GM21528 (cell line): ENCODE data around the gene NGDN.
"Not testable (repeated sequence)": the region's sequence is repeated elsewhere in the genome, so short reads cannot be mapped to it uniquely, and the experiment has no call there.

Experiments used
- ATAC-seq: cut with Tn5 transposase; IDR thresholded peaks from one replicate; pipeline ENCODE4 v1.9.1; 2021; ENCODE audit warnings: mild to moderate bottlenecking, moderate library complexity; ENCODE audit not compliant: unreplicated experiment, low FRiP score

Gene NGDN

GRCh38 chr14:23438101-23438971 lies 31.2 kb upstream of the NGDN start:
- ATAC-seq, result no peak

GRCh38 chr14:23439107-23439835 lies 30.2 kb upstream of the NGDN start:
- no peak for ATAC-seq

GRCh38 chr14:23441076-23441475 lies 28.4 kb upstream of the NGDN start:
- ATAC-seq, result no peak

GRCh38 chr14:23442721-23443356 lies 26.7 kb upstream of the NGDN start:
- ATAC-seq, result no peak

- ATAC-seq, result no peak
These were observed 26.1 kb upstream of the NGDN start for GRCh38 chr14:23443411-23443812.

- ATAC-seq, result no peak
These were observed 25.6 kb upstream of the NGDN start for GRCh38 chr14:23443881-23444280.

- ATAC-seq, result no peak
These were observed 25.2 kb upstream of the NGDN start for GRCh38 chr14:23444314-23444713.

- ATAC-seq, result no peak
These were observed 23.7 kb upstream of the NGDN start for GRCh38 chr14:23445773-23446172.

GRCh38 chr14:23446291-23446851 lies 23.1 kb upstream of the NGDN start:
- ATAC-seq, result no peak

GRCh38 chr14:23447361-23448350 lies 21.8 kb upstream of the NGDN start:
- no peak for ATAC-seq

GRCh38 chr14:23449314-23449713 lies 20.2 kb upstream of the NGDN start:
- ATAC-seq, result no peak

- no peak for ATAC-seq
These were observed 19.1 kb upstream of the NGDN start for GRCh38 chr14:23450379-23450778.

GRCh38 chr14:23452237-23452636 lies 17.3 kb upstream of the NGDN start:
- no peak for ATAC-seq

GRCh38 chr14:23454445-23454856 lies 15.1 kb upstream of the NGDN start:
- no peak for ATAC-seq

GRCh38 chr14:23456883-23457586 lies 12.5 kb upstream of the NGDN start:
- ATAC-seq, result not testable (repeated sequence)

GRCh38 chr14:23457587-23458445 lies 11.7 kb upstream of the NGDN start:
- no peak for ATAC-seq

GRCh38 chr14:23460960-23461359 lies 8.5 kb upstream of the NGDN start:
- ATAC-seq, result no peak

GRCh38 chr14:23464700-23465099 lies 4.8 kb upstream of the NGDN start:
- ATAC-seq, result no peak
